K562 (cell line): ENCODE data around the gene SFSWAP.

ENCODE experiments used
- NCOA2 ChIP-seq, 2 experiments: fragments of 450-650 bp; IDR thresholded peaks; 2 replicates each; pipeline ENCODE4 v1.6.1; 2018; ENCODE audit warnings: mild to moderate bottlenecking in 2 of 2, moderate library complexity in 1 of 2; ENCODE audit not compliant: partially characterized antibody in 2 of 2
- TAF15 ChIP-seq: fragments of 200-400 bp; formaldehyde crosslinking; IDR thresholded peaks from 2 replicates; pipeline ENCODE4 v1.6.1; 2017; ENCODE audit warnings: mild to moderate bottlenecking, low read depth, low read length, moderate library complexity
- YY1 ChIP-seq, 3 experiments: IDR thresholded peaks; 2 replicates each; pipeline ENCODE4 v1.6.1; 2011; ENCODE audit warnings: low read length in 2 of 3, mild to moderate bottlenecking in 2 of 3, moderate library complexity in 2 of 3, borderline replicate concordance in 1 of 3, control low read depth in 1 of 3, low read depth in 1 of 3; ENCODE audit not compliant: insufficient read depth in 3 of 3, insufficient replicate concordance in 2 of 3, control insufficient read depth in 1 of 3, insufficient read length in 1 of 3; ENCODE audit errors: extremely low read depth in 1 of 3

DNA sequence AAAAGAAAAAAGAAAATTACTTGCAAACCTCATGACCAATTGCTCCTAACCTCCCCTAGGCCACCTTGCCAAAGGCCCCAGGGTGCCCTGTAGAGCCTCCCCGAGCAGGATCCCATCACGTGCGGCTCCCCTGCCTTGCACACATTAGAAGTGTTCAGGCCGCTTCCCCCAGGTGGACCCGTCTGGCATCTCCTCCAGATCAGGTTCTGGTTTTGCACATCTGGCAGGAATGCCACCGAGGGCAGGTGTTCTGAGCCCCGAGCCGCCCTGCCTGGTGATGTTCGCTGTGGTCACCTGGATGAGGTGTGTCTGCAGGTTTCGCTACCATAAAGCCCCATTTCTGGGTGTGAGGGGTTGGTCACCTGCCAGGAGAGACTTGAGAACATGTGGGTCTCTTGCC lies 136.6 kb downstream of the SFSWAP start:
- TF ChIP-seq TAF15 (no peak), YY1 (IDR thresholded peaks at IDR 0.05; ENCODE audit: borderline replicate concordance in 1 of 3, control insufficient read depth in 1 of 3, extremely low read depth in 1 of 3, insufficient read depth in 3 of 3, insufficient read length in 1 of 3, insufficient replicate concordance in 2 of 3, low read depth in 1 of 3, low read length in 2 of 3) (no peak), NCOA2 (IDR thresholded peaks at IDR 0.05; ENCODE audit: partially characterized antibody in 2 of 2) (no peak)
